ENCODE measurements around the gene FAM217A. TPM values are rescaled to one million over a fixed set of nuclear protein-coding genes. Genes with fewer than 3 reads are reported as not detected.

The FAM217A gene
- polyA plus RNA-seq, 1 donor (not counting 4 experiments of a cell fraction or from before 2014, with no cell fraction given) = not detected

GRCh38 chr6:4036581-4036980 lies 42.4 kb downstream of the FAM217A start:
- DNase-seq (ENCODE audit: low read depth, low spot score) (no peak), FAIRE-seq (no peak)
- H3K36me3 ChIP-seq (ENCODE audit: control insufficient read depth in 2 of 2, extremely low read depth in 1 of 2, insufficient read depth in 2 of 2, low read length in 2 of 2) = peaks cover 15 to 33% of the 10 kb centered on the region in 2 experiments

DNA sequence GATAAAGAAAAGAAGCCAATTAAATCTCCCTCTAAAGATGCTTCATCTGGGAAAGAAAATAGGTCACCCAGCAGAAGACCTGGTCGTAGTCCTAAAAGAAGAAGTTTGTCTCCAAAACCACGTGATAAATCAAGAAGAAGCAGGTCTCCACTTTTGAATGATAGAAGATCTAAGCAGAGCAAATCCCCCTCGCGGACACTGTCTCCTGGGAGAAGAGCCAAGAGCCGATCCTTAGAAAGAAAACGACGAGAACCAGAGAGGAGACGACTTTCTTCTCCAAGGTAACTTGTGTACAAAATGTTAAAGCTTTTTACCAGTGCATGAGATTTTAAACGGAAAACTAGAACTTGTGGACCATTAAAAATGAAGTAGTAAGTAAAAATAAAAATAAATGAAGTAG lies 46.5 kb downstream of the FAM217A start:
- peaks cover 12% of the 10 kb centered on the region for H4K20me1 ChIP-seq (ENCODE audit: control insufficient read depth, extremely low read depth, insufficient read depth, low read length)
- no peaks in the 10 kb centered on the region for H3K4me1 ChIP-seq (ENCODE audit: control insufficient read depth, extremely low read depth, insufficient read depth, low read length)
- dilution Hi-C loops (cut with MboI; ENCODE audit: extremely low pct_ligation_motif_present, low sequenced_read_pairs) = no loop called here
- peaks cover 92% of the 10 kb centered on the region for H3K79me2 ChIP-seq (ENCODE audit: control insufficient read depth, insufficient read depth, low read length)
- H3K4me2 ChIP-seq (ENCODE audit: control insufficient read depth, extremely low read depth, insufficient read depth, low read depth, low read length) = no peak overlapping the region
- no peak overlapping the region for H3K9ac ChIP-seq (ENCODE audit: control insufficient read depth, extremely low read depth, insufficient read depth, low read length)
- no peaks in the 10 kb centered on the region for H3K27me3 ChIP-seq (ENCODE audit: control insufficient read depth, extremely low read depth, insufficient read depth, low read length)
- H3K36me3 ChIP-seq (ENCODE audit: control insufficient read depth in 2 of 2, extremely low read depth in 1 of 2, insufficient read depth in 2 of 2, low read length in 2 of 2) = peaks cover 9 to 23% of the 10 kb centered on the region in 2 experiments
- DNase-seq (ENCODE audit: low read depth, low spot score) = no peak
- no peak overlapping the region for H3K4me3 ChIP-seq (ENCODE audit: control insufficient read depth in 2 of 3, extremely low read depth in 1 of 3, insufficient read depth in 2 of 3, low read depth in 1 of 3, low read length in 3 of 3)
- H3K9me1 ChIP-seq (ENCODE audit: control insufficient read depth, extremely low read depth, insufficient read depth, low read length) = no peaks in the 10 kb centered on the region
- no peak for FAIRE-seq
- no peak overlapping the region for H2AFZ ChIP-seq (ENCODE audit: control insufficient read depth, low read length)
- no peaks in the 10 kb centered on the region for H3K9me3 ChIP-seq (ENCODE audit: control insufficient read depth, low read depth, low read length)
- H3K27ac ChIP-seq (ENCODE audit: control insufficient read depth, insufficient read depth, low read length) = no peak overlapping the region
- TF ChIP-seq EZH2 (IDR thresholded peaks at IDR 0.05; ENCODE audit: low read length) (no peak), CTCF (optimal IDR thresholded peaks at IDR 0.05 in 1 of 3, IDR thresholded peaks at IDR 0.05 in 1 of 3, conservative IDR thresholded peaks at IDR 0.05 in 1 of 3; ENCODE audit: extremely low read depth in 1 of 3, insufficient read depth in 2 of 3, low read length in 3 of 3) (no peak)

More at GRCh38 chr6:4036581-4036980, 42.4 kb downstream of the FAM217A start:
- Histone ChIP-seq H3K9me1 (ENCODE audit: control insufficient read depth, extremely low read depth, insufficient read depth, low read length) (no peaks in the 10 kb centered on the region), H3K4me1 (ENCODE audit: control insufficient read depth, extremely low read depth, insufficient read depth, low read length) (no peaks in the 10 kb centered on the region), H3K27me3 (ENCODE audit: control insufficient read depth, extremely low read depth, insufficient read depth, low read length) (no peaks in the 10 kb centered on the region), H3K4me2 (ENCODE audit: control insufficient read depth, extremely low read depth, insufficient read depth, low read depth, low read length) (no peak overlapping the region), H3K4me3 (ENCODE audit: control insufficient read depth in 2 of 3, extremely low read depth in 1 of 3, insufficient read depth in 2 of 3, low read depth in 1 of 3, low read length in 3 of 3) (no peak overlapping the region), H3K79me2 (ENCODE audit: control insufficient read depth, insufficient read depth, low read length) (peaks cover 62% of the 10 kb centered on the region), H4K20me1 (ENCODE audit: control insufficient read depth, extremely low read depth, insufficient read depth, low read length) (peaks cover 8% of the 10 kb centered on the region), H3K27ac (ENCODE audit: control insufficient read depth, insufficient read depth, low read length) (no peak overlapping the region), H3K9me3 (ENCODE audit: control insufficient read depth, low read depth, low read length) (no peaks in the 10 kb centered on the region), H2AFZ (ENCODE audit: control insufficient read depth, low read length) (no peak overlapping the region), H3K9ac (ENCODE audit: control insufficient read depth, extremely low read depth, insufficient read depth, low read length) (no peak overlapping the region)
- no peak for TF ChIP-seq EZH2 (IDR thresholded peaks at IDR 0.05; ENCODE audit: low read length)
- TF ChIP-seq CTCF (optimal IDR thresholded peaks at IDR 0.05 in 1 of 3, IDR thresholded peaks at IDR 0.05 in 1 of 3, conservative IDR thresholded peaks at IDR 0.05 in 1 of 3; ENCODE audit: extremely low read depth in 1 of 3, insufficient read depth in 2 of 3, low read length in 3 of 3) = no peak
- dilution Hi-C loops (cut with MboI; ENCODE audit: extremely low pct_ligation_motif_present, low sequenced_read_pairs) = no loop called here

Data from keratinocyte (primary cell).